Lower leg skin (tissue), 3 donors: ENCODE measurements around the gene ZNF441.

ENCODE experiments used
- CTCF ChIP-seq, 3 donors: fragments of 450-650 bp; IDR thresholded peaks; one replicate each; pipeline ENCODE4 v1.5.1; 2016; ENCODE audit warnings: antibody characterized with exemption in 3 of 3, mild to moderate bottlenecking in 3 of 3, moderate library complexity in 2 of 3
- POLR2A ChIP-seq, 2 donors: fragments of 450-650 bp; IDR thresholded peaks; one replicate each; pipeline ENCODE4 v1.6.1; 2016 to 2017; ENCODE audit warnings: antibody characterized with exemption in 2 of 2, mild to moderate bottlenecking in 1 of 2, moderate library complexity in 1 of 2

GRCh38 chr19:11729586-11729985 is 37.2 kb upstream of the ZNF441 start:
- TF ChIP-seq CTCF (IDR thresholded peaks at IDR 0.05) (no peak), POLR2A (IDR thresholded peaks at IDR 0.05) (no peak)
